SK-N-SH treated with all-trans-retinoic acid at 6 μM for 48 hours (cell line): ENCODE measurements around the gene ENPP7.
A peak's percentile ranks its signal among the peaks of the same experiment; 100 is the strongest.

ENCODE experiments used
- ATAC-seq: fragments of 200-7000 bp; cut with Tn5 transposase; 3 replicates; pipeline ENCODE4 v1.9.1; 2020; ENCODE audit warnings: mild to moderate bottlenecking, moderate library complexity
- ARNTL ChIP-seq: fragments of 450-650 bp; formaldehyde crosslinking; IDR thresholded peaks from 2 replicates; pipeline ENCODE4 v1.5.0; 2020; ENCODE audit warnings: low read depth, mild to moderate bottlenecking, moderate library complexity, borderline replicate concordance
- CREB5 ChIP-seq: fragments of 250-450 bp; sonication (Bioruptor Pico); IDR thresholded peaks from 2 replicates; pipeline ENCODE4 v1.5.1; 2020; ENCODE audit warnings: low read depth, mild to moderate bottlenecking, moderate library complexity
- CSDC2 ChIP-seq: fragments of 250-450 bp; sonication (Bioruptor Pico); IDR thresholded peaks from 2 replicates; pipeline ENCODE4 v1.5.0; 2020; ENCODE audit warnings: mild to moderate bottlenecking, moderate library complexity
- CSRNP3 ChIP-seq: fragments of 250-450 bp; sonication (Bioruptor Pico); IDR thresholded peaks from 2 replicates; pipeline ENCODE4 v1.5.1; 2021; ENCODE audit warnings: mild to moderate bottlenecking, moderate library complexity
- ESRRG ChIP-seq: fragments of 250-450 bp; sonication (Bioruptor Pico); IDR thresholded peaks from 2 replicates; pipeline ENCODE4 v1.6.1; 2021; ENCODE audit warnings: mild to moderate bottlenecking
- GLIS3 ChIP-seq: fragments of 250-450 bp; sonication (Bioruptor Pico); IDR thresholded peaks from 2 replicates; pipeline ENCODE4 v1.5.0; 2020; ENCODE audit warnings: mild to moderate bottlenecking, moderate library complexity
- ISL1 ChIP-seq: fragments of 250-450 bp; sonication (Bioruptor Pico); IDR thresholded peaks from 2 replicates; pipeline ENCODE4 v2.1.2; 2022; ENCODE audit warnings: mild to moderate bottlenecking, moderate library complexity
- OSR1 ChIP-seq: fragments of 250-450 bp; sonication (Bioruptor Pico); IDR thresholded peaks from 2 replicates; pipeline ENCODE4 v1.8.0; 2022; ENCODE audit warnings: moderate library complexity, mild to moderate bottlenecking, inconsistent platforms
- PATZ1 ChIP-seq: fragments of 250-450 bp; sonication (Bioruptor Pico); IDR thresholded peaks from 2 replicates; pipeline ENCODE4 v1.8.0; 2020; ENCODE audit warnings: mild to moderate bottlenecking, moderate library complexity, borderline replicate concordance
- PPARA ChIP-seq: fragments of 250-450 bp; sonication (Bioruptor Pico); IDR thresholded peaks from 2 replicates; pipeline ENCODE4 v1.5.0; 2020; ENCODE audit warnings: mild to moderate bottlenecking, borderline replicate concordance
- SNAI2 ChIP-seq: fragments of 250-450 bp; sonication (Bioruptor Pico); IDR thresholded peaks from 2 replicates; pipeline ENCODE4 v1.5.0; 2020; ENCODE audit warnings: mild to moderate bottlenecking, moderate library complexity
- TCF4 ChIP-seq: fragments of 250-450 bp; sonication (Bioruptor Pico); IDR thresholded peaks from 2 replicates; pipeline ENCODE4 v1.8.0; 2021; ENCODE audit warnings: mild to moderate bottlenecking, moderate library complexity, borderline replicate concordance
- TOX ChIP-seq: fragments of 250-450 bp; sonication (Bioruptor Pico); IDR thresholded peaks from 2 replicates; pipeline ENCODE4 v1.8.0; 2021; ENCODE audit warnings: mild to moderate bottlenecking, moderate library complexity, borderline replicate concordance
- TSHZ2 ChIP-seq: fragments of 250-450 bp; sonication (Bioruptor Pico); IDR thresholded peaks from 2 replicates; pipeline ENCODE4 v1.5.0; 2020; ENCODE audit warnings: mild to moderate bottlenecking, moderate library complexity
- ZC3H10 ChIP-seq: fragments of 250-450 bp; sonication (Bioruptor Pico); IDR thresholded peaks from 2 replicates; pipeline ENCODE4 v1.5.1; 2021; ENCODE audit warnings: mild to moderate bottlenecking, moderate library complexity
- ZFP3 ChIP-seq: fragments of 250-450 bp; sonication (Bioruptor Pico); IDR thresholded peaks from 2 replicates; pipeline ENCODE4 v1.5.0; 2020; ENCODE audit warnings: mild to moderate bottlenecking, moderate library complexity
- ZFP30 ChIP-seq: fragments of 450-650 bp; formaldehyde crosslinking; IDR thresholded peaks from 2 replicates; pipeline ENCODE4 v1.5.0; 2022; ENCODE audit warnings: mild to moderate bottlenecking, moderate library complexity
- ZNF565 ChIP-seq: fragments of 450-650 bp; formaldehyde crosslinking; conservative IDR thresholded peaks from 2 replicates; pipeline ENCODE4 v1.5.0; 2020; ENCODE audit warnings: low read depth, mild to moderate bottlenecking, moderate library complexity
- ZNF70 ChIP-seq: fragments of 450-650 bp; formaldehyde crosslinking; IDR thresholded peaks from 2 replicates; pipeline ENCODE4 v1.5.0; 2020; ENCODE audit warnings: mild to moderate bottlenecking, moderate library complexity
- ZNF8 ChIP-seq: fragments of 450-650 bp; formaldehyde crosslinking; IDR thresholded peaks from 2 replicates; pipeline ENCODE4 v1.5.0; 2020; ENCODE audit warnings: mild to moderate bottlenecking, moderate library complexity

ENPP7 gene

GRCh38 chr17:79715098-79715942, 15.4 kb upstream of the ENPP7 start:
- TF ChIP-seq ZNF70 (CRISPR knock-in tag): no peak
- no peak for TF ChIP-seq ARNTL (CRISPR knock-in tag)
- no peak for TF ChIP-seq ZNF8 (CRISPR knock-in tag)
- no peak for TF ChIP-seq TCF4
- no peak for TF ChIP-seq ISL1 (CRISPR knock-in tag)
- no peak for TF ChIP-seq GLIS3 (CRISPR knock-in tag)
- TF ChIP-seq CREB5 (CRISPR knock-in tag): no peak
- no peak for TF ChIP-seq ZFP30
- TF ChIP-seq CSDC2 (CRISPR knock-in tag): no peak
- TF ChIP-seq ZC3H10: no peak
- ATAC-seq: no peak

GRCh38 chr17:79715943-79716797, 14.6 kb upstream of the ENPP7 start:
- TF ChIP-seq GLIS3 (CRISPR knock-in tag) (no peak), ZFP3 (CRISPR knock-in tag) (no peak), TOX (CRISPR knock-in tag) (no peak), TSHZ2 (no peak), ZNF8 (CRISPR knock-in tag) (no peak), PATZ1 (CRISPR knock-in tag) (no peak), ZNF565 (no peak), CREB5 (CRISPR knock-in tag) (no peak), ZC3H10 (no peak), CSDC2 (CRISPR knock-in tag) (no peak), ZFP30 (no peak), TCF4 (no peak), SNAI2 (no peak), ESRRG (CRISPR knock-in tag) (no peak), CSRNP3 (CRISPR knock-in tag) (no peak), ARNTL (CRISPR knock-in tag) (no peak), ISL1 (CRISPR knock-in tag) (no peak)
- TF ChIP-seq, all 23 proteins: peak for 0
- no peak; the same call in 2 of the 3 replicates for ATAC-seq

- ATAC-seq: no peak
- TF ChIP-seq PPARA: no peak
- no peak for TF ChIP-seq GLIS3 (CRISPR knock-in tag)
- no peak for TF ChIP-seq OSR1
- no peak for TF ChIP-seq ZC3H10
- 0 out of 2 replicates have a peak, but pooled peaks have one; percentile 11 for TF ChIP-seq TCF4
- TF ChIP-seq ARNTL (CRISPR knock-in tag): no peak
Measured at GRCh38 chr17:79720705-79721292, 9.9 kb upstream of the ENPP7 start.
